ENCODE results near the gene MYH16. TPM values are rescaled to one million over a fixed set of nuclear protein-coding genes. Genes with fewer than 3 reads are reported as not detected.
"Not testable (repeated sequence)": the region's sequence is repeated elsewhere in the genome, so short reads cannot be mapped to it uniquely, and the experiment has no call there.

MYH16 gene
- total and polyA plus RNA-seq, 7 donors: 0.19 TPM; not detected in 6

DNA sequence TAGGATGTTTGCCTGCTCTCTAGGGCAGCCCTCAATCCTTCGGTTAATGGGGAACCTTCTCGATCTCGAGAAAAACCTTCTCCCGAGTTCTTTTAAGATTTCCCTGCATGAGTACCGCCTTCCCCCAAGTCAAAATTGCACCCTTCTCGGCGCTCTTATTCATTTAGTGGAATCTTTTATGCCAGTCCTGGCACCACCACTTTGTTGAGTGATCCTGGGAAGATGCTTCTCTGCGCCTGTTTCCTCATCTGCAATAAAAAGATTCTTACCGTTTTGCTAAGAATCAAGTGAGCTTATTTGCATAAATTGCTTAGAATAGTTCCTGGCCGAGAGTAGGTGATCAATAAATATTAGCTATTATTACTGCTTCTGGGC, 53.8 kb downstream of the MYH16 start:
- Histone ChIP-seq H3K4me1 (peaks cover 0 to 55% (median 35%) of the 10 kb centered on the region in 4 donors), H3K27me3 (no peaks in the 10 kb centered on the region), H3K9me3 (no peaks in the 10 kb centered on the region), H3K4me3 (peak overlapping the region; percentile 91 to 100 (median 96)), H3K27ac (peak overlapping the region; percentile 88 to 91 (median 89)), H3K36me3 (no peaks in the 10 kb centered on the region)
- WGBS, 2 donors: 0 to 2% methylated on average over 10 of the region's 10 CpGs
- TF ChIP-seq EP300 (IDR thresholded peaks at IDR 0.05): no peak
- TF ChIP-seq POLR2A (IDR thresholded peaks at IDR 0.05): no peak
- TF ChIP-seq, protein P1, sequence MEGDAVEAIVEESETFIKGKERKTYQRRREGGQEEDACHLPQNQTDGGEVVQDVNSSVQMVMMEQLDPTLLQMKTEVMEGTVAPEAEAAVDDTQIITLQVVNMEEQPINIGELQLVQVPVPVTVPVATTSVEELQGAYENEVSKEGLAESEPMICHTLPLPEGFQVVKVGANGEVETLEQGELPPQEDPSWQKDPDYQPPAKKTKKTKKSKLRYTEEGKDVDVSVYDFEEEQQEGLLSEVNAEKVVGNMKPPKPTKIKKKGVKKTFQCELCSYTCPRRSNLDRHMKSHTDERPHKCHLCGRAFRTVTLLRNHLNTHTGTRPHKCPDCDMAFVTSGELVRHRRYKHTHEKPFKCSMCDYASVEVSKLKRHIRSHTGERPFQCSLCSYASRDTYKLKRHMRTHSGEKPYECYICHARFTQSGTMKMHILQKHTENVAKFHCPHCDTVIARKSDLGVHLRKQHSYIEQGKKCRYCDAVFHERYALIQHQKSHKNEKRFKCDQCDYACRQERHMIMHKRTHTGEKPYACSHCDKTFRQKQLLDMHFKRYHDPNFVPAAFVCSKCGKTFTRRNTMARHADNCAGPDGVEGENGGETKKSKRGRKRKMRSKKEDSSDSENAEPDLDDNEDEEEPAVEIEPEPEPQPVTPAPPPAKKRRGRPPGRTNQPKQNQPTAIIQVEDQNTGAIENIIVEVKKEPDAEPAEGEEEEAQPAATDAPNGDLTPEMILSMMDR (IDR thresholded peaks at IDR 0.05): no peak
- intact Hi-C loops (cut with DNase I): loop anchor here (5.0 to 10.0 kb wide), 2 partner anchors 184 to 228 kb away; partner anchors contain the start of genes FAM200A, SMURF1 and ZNF655
- DNase-seq: no peak

DNA sequence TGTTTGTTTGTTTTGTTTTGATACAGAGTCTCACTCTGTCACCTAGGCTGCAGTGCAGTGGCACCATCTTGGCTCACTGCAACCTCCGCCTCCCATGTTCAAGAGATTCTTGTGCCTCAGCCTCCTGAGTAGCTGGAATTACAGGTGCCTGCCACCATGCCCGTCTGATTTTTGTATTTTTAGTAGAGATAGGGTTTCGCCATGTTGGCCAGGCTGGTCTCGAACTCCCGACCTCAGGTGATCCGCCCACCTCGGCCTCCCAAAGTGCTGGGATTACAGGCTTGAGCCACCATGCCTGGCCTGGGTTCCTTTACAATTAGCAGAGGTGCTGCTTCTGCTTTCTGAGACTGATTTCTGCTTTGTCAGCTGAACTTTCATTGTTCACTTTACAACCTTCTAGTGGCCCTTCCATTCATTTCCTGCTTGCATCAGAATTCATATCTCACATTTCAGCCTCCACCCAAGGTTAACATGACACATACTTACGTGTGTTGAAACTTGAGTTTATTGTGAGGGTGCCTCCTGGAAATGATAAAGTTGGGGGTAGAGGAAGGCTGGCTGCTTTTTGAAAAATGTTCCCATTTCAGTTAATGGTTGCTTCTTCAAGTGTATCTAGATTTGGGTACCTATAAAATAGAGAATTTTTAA, 57.8 kb downstream of the MYH16 start:
- Histone ChIP-seq H3K36me3 (peaks cover 5 to 27% (median 14%) of the 10 kb centered on the region in 4 donors), H3K4me1 (peaks cover 0 to 45% (median 26%) of the 10 kb centered on the region in 4 donors), H3K27ac (peak overlapping the region in 1 of 4 donors; percentile 2)
- intact Hi-C loops (cut with DNase I); H3K27me3 ChIP-seq; H3K4me3 ChIP-seq; DNase-seq; H3K9me3 ChIP-seq: not testable (repeated sequence)
- 36 to 66% methylated on average over 8 of the region's 8 CpGs for WGBS, 2 donors
- TF ChIP-seq POLR2A (IDR thresholded peaks at IDR 0.05): peak in 1 of 2 donors; percentile 18

DNA sequence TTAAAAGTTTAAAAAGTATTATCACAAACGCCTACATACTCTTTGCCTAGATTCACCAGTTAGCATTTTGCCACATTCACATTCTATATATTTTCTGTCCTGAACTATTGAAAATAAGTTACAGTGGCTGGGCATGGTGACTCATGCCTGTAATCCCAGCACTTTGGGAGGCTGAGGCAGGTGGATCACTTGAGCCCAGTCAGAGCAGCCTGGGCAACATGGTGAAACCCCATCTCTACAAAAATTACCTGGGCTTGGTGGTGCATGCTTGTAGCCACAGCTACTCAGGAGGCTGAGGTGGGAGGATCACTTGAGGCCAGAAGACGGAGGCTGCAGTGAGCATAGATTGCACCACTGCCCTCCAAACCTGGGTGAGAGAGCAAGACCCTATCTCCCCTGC, 58.4 kb downstream of the MYH16 start:
- DNase-seq: no peak
- TF ChIP-seq POLR2AphosphoS5 (IDR thresholded peaks at IDR 0.05): no peak
- TF ChIP-seq EP300 (IDR thresholded peaks at IDR 0.05): no peak
- TF ChIP-seq POLR2A (IDR thresholded peaks at IDR 0.05): no peak
- TF ChIP-seq, protein P1 (IDR thresholded peaks at IDR 0.05): no peak
- Histone ChIP-seq H3K9me3 (no peaks in the 10 kb centered on the region), H3K27ac (no peak overlapping the region), H3K4me1 (peaks cover 0 to 45% (median 26%) of the 10 kb centered on the region in 4 donors), H3K36me3 (peaks cover 5 to 33% (median 16%) of the 10 kb centered on the region in 4 donors), H3K4me3 (no peak overlapping the region), H3K27me3 (no peaks in the 10 kb centered on the region)
- intact Hi-C loops (cut with DNase I): no loop called here
- 73 to 85% methylated on average over 2 of the region's 2 CpGs for WGBS, 2 donors

DNA sequence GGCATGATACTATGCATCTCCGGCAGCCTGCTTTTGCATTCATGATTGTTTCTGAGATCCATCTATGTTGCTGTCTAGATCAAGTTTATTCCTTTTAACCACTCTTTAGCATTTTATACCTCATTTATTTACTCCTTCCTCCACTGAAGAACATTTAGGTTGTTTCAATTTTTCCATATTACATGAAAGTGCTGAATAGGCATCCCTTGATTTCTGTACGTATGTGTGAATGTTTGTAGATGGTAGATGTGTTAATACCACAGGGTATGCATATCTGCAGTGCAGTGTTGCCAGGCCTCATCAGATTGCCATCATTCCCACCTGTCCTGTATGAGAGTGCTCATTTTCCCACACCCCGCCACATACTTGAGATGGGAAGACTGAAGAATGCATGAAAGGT, 67.0 kb downstream of the MYH16 start:
- intact Hi-C loops (cut with DNase I): no loop called here
- Histone ChIP-seq H3K4me1 (no peaks in the 10 kb centered on the region), H3K27me3 (no peaks in the 10 kb centered on the region), H3K9me3 (no peaks in the 10 kb centered on the region), H3K27ac (no peak overlapping the region), H3K4me3 (no peak overlapping the region), H3K36me3 (peaks cover 6 to 98% (median 46%) of the 10 kb centered on the region in 4 donors)
- TF ChIP-seq POLR2AphosphoS5 (IDR thresholded peaks at IDR 0.05) (no peak), EP300 (IDR thresholded peaks at IDR 0.05) (no peak), POLR2A (IDR thresholded peaks at IDR 0.05) (no peak)
- TF ChIP-seq, protein P1 (IDR thresholded peaks at IDR 0.05): no peak
- DNase-seq: no peak
- WGBS, 2 donors: 94 to 95% methylated on average over 3 of the region's 3 CpGs

DNA sequence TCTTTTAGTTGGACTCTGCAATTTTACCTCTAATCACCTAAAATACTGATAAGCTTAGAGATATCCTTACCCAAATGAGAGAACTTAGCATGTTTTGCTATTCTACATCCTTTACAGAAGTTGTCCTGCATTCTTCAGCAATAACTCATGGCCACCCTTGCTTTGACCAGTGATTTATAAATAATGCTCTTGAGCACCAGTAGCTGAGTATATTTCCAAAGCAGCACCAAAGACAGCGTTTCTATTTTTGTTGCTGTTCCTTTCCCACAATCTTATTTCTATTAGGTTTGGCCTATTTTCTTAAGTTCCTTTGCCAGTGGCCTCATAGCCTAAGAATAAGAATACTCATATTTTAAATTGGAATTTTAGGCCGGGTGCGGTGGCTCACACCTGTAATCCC, 68.0 kb downstream of the MYH16 start:
- Histone ChIP-seq H3K4me3 (no peak overlapping the region), H3K27me3 (no peaks in the 10 kb centered on the region), H3K36me3 (peaks cover 6 to 98% (median 44%) of the 10 kb centered on the region in 4 donors), H3K9me3 (no peaks in the 10 kb centered on the region), H3K4me1 (no peaks in the 10 kb centered on the region), H3K27ac (peak overlapping the region in 1 of 4 donors; percentile 33)
- 91 to 99% methylated on average over 3 of the region's 3 CpGs for WGBS, 2 donors
- TF ChIP-seq POLR2AphosphoS5 (IDR thresholded peaks at IDR 0.05): no peak
- DNase-seq: no peak
- intact Hi-C loops (cut with DNase I): no loop called here
